AG09309 (cell line): ENCODE measurements around the gene RCBTB2.

Source experiments
- DNase-seq: peaks from one replicate; pipeline ENCODE4 v3.0.0-alpha.2; 2010; ENCODE audit warnings: low read depth
- H3K4me3 ChIP-seq: 2 replicates; pipeline ENCODE4 v1.5.1; 2011; ENCODE audit warnings: mild to moderate bottlenecking, low read depth, low read length, moderate library complexity; ENCODE audit not compliant: control insufficient read depth
- TF ChIP-seq, protein P1 (sequence below): IDR thresholded peaks from 2 replicates; pipeline ENCODE4 v1.5.1; 2011; ENCODE audit warnings: mild to moderate bottlenecking, low read depth, low read length, inconsistent platforms; ENCODE audit not compliant: insufficient read depth, control insufficient read depth; ENCODE audit errors: missing control alignments

The RCBTB2 gene

DNA sequence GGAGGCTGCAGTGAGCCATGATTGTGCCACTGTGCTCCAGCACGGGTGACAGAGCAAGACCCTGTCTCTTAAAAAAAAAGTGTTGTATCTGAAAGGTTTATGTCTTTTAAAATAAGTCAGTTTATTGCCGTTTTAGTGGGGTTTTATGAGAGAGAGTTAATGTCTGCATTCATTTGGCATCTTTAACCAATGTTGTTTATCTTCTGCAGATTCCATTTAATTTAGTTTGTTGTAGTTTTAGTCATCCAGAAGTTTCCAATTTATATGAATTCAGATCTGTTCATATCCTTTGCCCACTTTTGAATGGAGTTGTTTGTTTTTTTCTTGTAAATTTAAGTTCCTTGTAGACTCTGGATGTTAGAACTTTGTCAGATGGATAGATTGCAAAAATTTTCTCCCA is 83.2 kb downstream of the RCBTB2 start:
- TF ChIP-seq, protein P1, sequence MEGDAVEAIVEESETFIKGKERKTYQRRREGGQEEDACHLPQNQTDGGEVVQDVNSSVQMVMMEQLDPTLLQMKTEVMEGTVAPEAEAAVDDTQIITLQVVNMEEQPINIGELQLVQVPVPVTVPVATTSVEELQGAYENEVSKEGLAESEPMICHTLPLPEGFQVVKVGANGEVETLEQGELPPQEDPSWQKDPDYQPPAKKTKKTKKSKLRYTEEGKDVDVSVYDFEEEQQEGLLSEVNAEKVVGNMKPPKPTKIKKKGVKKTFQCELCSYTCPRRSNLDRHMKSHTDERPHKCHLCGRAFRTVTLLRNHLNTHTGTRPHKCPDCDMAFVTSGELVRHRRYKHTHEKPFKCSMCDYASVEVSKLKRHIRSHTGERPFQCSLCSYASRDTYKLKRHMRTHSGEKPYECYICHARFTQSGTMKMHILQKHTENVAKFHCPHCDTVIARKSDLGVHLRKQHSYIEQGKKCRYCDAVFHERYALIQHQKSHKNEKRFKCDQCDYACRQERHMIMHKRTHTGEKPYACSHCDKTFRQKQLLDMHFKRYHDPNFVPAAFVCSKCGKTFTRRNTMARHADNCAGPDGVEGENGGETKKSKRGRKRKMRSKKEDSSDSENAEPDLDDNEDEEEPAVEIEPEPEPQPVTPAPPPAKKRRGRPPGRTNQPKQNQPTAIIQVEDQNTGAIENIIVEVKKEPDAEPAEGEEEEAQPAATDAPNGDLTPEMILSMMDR, result no peak
- H3K4me3 ChIP-seq, result no peak overlapping the region
- DNase-seq, result no peak

DNA sequence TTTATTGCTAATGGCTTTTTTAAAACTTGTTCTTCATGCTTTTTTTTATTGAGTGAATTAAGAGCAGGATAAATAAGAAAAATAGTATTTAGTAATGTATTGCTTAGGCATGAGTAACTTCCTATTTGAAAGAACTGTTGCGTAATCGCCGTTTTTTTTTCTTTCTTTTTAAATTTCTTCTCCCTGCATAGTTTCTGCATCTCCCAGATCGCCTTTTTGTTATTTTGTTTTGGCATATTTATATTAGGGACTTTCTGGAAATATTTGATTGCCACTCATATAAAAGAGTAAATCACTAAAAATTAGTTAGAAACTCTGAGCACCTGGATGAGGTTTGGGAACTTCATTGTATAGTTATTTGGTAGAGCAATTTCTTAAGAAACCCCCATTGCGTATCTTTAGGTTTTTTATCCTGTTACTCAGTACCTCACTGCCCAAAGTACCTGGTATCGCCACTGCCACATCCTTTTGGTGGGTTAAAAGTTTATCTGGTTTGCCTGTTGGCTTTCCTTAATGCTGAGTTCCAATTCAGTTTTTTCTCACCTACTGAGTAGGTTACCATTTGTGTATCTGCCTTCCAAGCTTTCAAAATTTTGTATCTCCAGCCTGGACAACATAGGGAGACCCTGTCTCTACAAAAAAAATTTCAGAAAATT is 83.8 kb downstream of the RCBTB2 start:
- no peak overlapping the region; the same call in 1 of the 2 replicates for H3K4me3 ChIP-seq
- no peak for DNase-seq
- TF ChIP-seq, protein P1, result no peak

DNA sequence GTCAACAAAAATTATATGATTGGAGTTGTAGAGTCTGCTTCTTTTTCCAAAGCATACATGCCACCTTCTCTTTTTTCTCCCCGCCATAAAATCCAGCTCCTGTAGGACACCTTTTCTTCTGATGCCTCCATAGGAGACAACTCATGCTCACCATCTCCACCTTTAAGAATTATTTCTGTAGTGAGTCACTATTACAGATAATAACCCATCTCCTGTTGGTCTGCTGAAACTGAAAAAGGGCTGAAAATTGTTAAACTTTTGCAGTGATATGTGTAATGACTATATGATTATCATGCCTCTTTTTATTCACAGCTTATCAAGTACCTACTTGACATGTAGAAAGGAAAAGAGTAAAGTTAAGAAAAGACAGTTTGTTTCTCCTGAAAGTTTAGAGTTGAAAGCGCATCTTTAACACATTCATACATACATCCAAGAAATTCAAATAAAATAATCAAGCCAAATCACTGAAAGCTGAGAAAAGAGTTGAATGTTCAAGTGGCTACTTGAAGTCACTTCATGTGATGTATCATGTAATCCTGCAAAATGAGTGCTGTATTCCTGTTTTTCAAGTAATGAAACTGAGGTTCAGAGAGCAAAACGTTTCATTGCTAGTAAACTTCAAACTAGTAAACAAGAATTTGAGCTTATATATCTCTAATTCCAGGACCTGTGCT is 84.5 kb downstream of the RCBTB2 start:
- TF ChIP-seq, protein P1, result no peak
- no peak overlapping the region for H3K4me3 ChIP-seq
- DNase-seq, result no peak

- no peak for DNase-seq
- TF ChIP-seq, protein P1, result no peak
- H3K4me3 ChIP-seq, result no peak overlapping the region
Measured at GRCh38 chr13:48446464-48446863, 86.4 kb downstream of the RCBTB2 start.

DNA sequence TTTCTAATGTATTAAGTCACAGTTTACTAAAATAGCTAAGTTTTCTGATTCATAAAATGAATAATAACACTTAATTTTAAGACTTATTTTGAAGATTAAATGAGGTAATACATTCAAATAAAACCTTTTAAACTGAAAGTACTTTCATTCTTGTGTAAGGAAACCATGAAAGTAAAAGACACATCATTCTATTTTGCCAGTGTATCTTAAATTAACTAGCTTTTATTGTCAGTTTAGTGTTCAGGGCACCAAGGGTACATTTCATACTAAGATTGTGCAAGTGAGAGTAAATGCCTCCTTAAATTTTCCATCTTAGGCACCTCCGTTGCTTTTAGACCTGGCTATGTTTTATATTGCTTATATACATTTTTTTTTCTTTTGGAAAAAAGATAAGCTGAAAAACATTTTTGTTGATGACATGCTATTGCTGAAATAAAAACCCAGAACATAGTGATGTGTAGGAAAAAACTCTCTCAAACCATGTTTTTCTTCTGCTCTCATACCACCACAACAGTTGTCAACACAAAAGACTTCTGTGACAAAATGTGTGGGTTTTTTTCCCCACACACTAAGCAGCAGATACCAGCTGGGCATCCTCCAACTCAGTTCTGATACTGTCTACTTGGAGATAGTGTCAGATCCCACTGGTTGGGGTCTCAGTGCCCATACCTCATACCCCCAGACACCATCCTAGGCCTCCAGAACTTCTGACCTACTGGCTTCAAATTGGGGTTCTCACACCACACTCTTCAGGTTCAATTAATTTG is 89.3 kb downstream of the RCBTB2 start:
- TF ChIP-seq, protein P1, result no peak
- no peak for DNase-seq
- H3K4me3 ChIP-seq, result no peak overlapping the region
